ENCODE data around the gene TMC6. TPM values are rescaled to one million over a fixed set of nuclear protein-coding genes. Genes with fewer than 3 reads are reported as not detected.

TMC6 gene
- total and polyA plus RNA-seq, 2 of the 13 experiments (the other 11 are each of a cell fraction or from before 2014, with no cell fraction given), result 48.4 to 99.1 TPM

GRCh38 chr17:78128551-78129350 is at the start of gene TMC6 (continued):
- TF ChIP-seq, protein P1, sequence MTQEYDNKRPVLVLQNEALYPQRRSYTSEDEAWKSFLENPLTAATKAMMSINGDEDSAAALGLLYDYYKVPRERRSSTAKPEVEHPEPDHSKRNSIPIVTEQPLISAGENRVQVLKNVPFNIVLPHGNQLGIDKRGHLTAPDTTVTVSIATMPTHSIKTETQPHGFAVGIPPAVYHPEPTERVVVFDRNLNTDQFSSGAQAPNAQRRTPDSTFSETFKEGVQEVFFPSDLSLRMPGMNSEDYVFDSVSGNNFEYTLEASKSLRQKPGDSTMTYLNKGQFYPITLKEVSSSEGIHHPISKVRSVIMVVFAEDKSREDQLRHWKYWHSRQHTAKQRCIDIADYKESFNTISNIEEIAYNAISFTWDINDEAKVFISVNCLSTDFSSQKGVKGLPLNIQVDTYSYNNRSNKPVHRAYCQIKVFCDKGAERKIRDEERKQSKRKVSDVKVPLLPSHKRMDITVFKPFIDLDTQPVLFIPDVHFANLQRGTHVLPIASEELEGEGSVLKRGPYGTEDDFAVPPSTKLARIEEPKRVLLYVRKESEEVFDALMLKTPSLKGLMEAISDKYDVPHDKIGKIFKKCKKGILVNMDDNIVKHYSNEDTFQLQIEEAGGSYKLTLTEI (CRISPR knock-in tag; conservative IDR thresholded peaks at IDR 0.05), result no peak
- TF ChIP-seq DNMT3B (CRISPR knock-in tag; conservative IDR thresholded peaks at IDR 0.05) (no peak), TEAD3 (CRISPR knock-in tag; optimal IDR thresholded peaks at IDR 0.05; ENCODE audit: borderline replicate concordance) (peak; percentile 8), HBP1 (CRISPR knock-in tag; IDR thresholded peaks at IDR 0.05; ENCODE audit: low read depth) (0 out of 2 replicates have a peak, but pooled peaks have one; percentile 11), GABPA (IDR thresholded peaks at IDR 0.05; ENCODE audit: low read depth, low read length) (no peak), GABPA (CRISPR knock-in tag; IDR thresholded peaks at IDR 0.05; ENCODE audit: low read depth) (peak; percentile 80), MXD4 (CRISPR knock-in tag; IDR thresholded peaks at IDR 0.05) (peak; percentile 85; the same call in 1 of the 2 replicates), CHCHD3 (CRISPR knock-in tag; IDR thresholded peaks at IDR 0.05) (no peak), MYC (CRISPR knock-in tag; IDR thresholded peaks at IDR 0.05; ENCODE audit: borderline replicate concordance) (peak; percentile 62; the same call in 1 of the 2 replicates), TOPORS (CRISPR knock-in tag; IDR thresholded peaks at IDR 0.05) (0 out of 2 replicates have a peak, but pooled peaks have one; percentile 18), ZNF510 (CRISPR knock-in tag; IDR thresholded peaks at IDR 0.05; ENCODE audit: low read depth) (no peak; the same call in 1 of the 2 replicates), ZNF740 (CRISPR knock-in tag; IDR thresholded peaks at IDR 0.05) (peak; percentile 70), ETV5 (CRISPR knock-in tag; IDR thresholded peaks at IDR 0.05; ENCODE audit: borderline replicate concordance) (peak; percentile 90), ZNF678 (CRISPR knock-in tag; IDR thresholded peaks at IDR 0.05) (no peak), SRSF4 (IDR thresholded peaks at IDR 0.05; ENCODE audit: low read depth, low read length, poor library complexity, severe bottlenecking) (no peak), HIVEP1 (CRISPR knock-in tag; IDR thresholded peaks at IDR 0.05) (no peak; the same call in 1 of the 2 replicates), PLSCR1 (CRISPR knock-in tag; IDR thresholded peaks at IDR 0.05; ENCODE audit: borderline replicate concordance) (no peak), ZNF780A (CRISPR knock-in tag; IDR thresholded peaks at IDR 0.05) (no peak; the same call in 1 of the 2 replicates), E2F5 (CRISPR knock-in tag; conservative IDR thresholded peaks at IDR 0.05) (0 out of 2 replicates have a peak, but pooled peaks have one; percentile 42), CC2D1A (CRISPR knock-in tag; IDR thresholded peaks at IDR 0.05) (no peak), KDM3A (CRISPR knock-in tag; IDR thresholded peaks at IDR 0.05; ENCODE audit: low read depth) (peak; percentile 43; the same call in 1 of the 2 replicates), NR3C1 (CRISPR knock-in tag; IDR thresholded peaks at IDR 0.05) (no peak), GLI4 (CRISPR knock-in tag; IDR thresholded peaks at IDR 0.05; ENCODE audit: borderline replicate concordance) (no peak)
- TF ChIP-seq, protein P2, sequence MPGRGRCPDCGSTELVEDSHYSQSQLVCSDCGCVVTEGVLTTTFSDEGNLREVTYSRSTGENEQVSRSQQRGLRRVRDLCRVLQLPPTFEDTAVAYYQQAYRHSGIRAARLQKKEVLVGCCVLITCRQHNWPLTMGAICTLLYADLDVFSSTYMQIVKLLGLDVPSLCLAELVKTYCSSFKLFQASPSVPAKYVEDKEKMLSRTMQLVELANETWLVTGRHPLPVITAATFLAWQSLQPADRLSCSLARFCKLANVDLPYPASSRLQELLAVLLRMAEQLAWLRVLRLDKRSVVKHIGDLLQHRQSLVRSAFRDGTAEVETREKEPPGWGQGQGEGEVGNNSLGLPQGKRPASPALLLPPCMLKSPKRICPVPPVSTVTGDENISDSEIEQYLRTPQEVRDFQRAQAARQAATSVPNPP (CRISPR knock-in tag; IDR thresholded peaks at IDR 0.05), result no peak

Data from HepG2 (cell line).